Measurements from ENCODE around the gene HOXA7.

Gene HOXA7

DNA sequence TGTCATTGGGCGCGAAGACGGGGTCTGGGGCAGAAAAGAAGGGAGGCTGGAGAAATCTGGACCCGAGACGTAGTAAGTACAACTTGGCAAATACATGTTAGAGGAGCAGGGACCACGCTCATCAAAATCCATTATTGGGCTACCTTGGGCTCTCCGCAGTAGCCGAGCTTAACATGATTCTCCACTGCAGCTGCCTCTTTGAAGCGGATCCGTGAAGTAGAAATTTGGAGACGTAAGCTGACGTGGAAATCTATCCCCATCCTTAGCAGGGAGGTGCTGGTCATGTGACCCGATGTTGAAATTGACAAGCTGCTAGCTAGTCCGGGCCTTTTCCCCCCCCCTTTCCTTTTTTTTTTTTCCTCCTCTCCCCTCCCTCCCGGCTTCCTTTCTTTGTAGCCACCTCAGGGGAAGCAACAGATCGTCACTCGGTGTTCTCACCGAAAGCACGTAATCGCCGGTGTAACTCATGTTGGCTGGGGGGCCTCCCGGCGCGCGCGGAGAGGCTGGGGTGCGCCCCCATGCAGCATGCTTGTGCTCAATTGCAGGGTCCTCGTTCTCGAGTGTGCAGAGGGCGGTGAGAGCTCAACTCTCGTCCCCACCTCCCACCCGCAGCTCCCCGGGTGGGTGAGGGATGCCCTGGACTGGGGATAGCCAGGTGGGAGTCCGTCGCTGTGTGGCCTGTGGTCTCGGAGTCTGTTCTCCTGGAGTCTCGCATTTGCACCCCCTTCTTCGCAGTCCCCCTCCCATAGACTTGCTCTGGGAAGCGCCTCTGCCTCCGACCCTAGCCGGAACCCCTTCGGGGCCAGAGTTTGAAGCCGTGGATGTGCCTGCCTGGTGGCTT is 28.8 kb upstream of the HOXA7 start, which contains the start of gene HOXA11:
HOXA11 (minus strand) TSS at position 220 of the 841 bp plus-strand sequence; CDS start at position 132, 88 bp downstream.
- peak in 7 of 42 donors; percentile 3 to 24 (median 9) for DNase-seq

DNA sequence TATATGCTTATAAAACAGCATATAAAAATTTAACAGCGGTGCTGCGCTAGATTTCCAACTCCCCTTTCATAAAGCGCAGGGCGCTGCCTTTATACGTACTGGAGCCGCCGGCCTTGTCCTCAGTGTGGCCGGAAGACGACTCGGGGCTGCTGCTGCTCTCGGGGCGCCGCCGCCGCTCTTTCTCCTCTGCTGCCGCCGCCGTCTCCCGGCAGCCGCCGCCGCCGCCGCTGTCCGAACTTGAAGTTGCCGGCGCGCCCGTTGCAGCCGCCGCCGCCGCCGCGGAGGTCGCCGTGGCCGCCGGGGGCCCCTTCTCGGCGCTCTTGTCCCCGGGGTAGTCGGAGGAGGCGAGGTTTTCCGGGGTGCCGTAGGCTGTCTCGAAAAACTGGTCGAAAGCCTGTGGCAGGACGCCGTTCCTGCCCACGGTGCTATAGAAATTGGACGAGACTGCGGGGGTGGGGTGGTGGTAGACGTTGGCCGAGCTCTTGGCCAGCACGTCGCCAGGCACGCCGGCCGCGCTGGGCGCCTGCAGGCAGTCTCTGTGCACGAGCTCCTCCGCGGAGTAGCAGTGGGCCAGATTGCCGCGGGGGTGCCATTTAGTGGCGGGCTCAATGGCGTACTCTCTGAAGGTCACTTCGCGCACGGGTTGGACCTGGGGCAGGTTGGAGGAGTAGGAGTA is 28.0 kb upstream of the HOXA7 start:
- peak in 7 of 42 donors; percentile 8 to 28 (median 14) for DNase-seq
- intact Hi-C loops (cut with DNase I), result no loop called here

More for the DNA sequence above, 28.8 kb upstream of the HOXA7 start, which contains the start of gene HOXA11:
- intact Hi-C loops (cut with DNase I), result no loop called here

DNA sequence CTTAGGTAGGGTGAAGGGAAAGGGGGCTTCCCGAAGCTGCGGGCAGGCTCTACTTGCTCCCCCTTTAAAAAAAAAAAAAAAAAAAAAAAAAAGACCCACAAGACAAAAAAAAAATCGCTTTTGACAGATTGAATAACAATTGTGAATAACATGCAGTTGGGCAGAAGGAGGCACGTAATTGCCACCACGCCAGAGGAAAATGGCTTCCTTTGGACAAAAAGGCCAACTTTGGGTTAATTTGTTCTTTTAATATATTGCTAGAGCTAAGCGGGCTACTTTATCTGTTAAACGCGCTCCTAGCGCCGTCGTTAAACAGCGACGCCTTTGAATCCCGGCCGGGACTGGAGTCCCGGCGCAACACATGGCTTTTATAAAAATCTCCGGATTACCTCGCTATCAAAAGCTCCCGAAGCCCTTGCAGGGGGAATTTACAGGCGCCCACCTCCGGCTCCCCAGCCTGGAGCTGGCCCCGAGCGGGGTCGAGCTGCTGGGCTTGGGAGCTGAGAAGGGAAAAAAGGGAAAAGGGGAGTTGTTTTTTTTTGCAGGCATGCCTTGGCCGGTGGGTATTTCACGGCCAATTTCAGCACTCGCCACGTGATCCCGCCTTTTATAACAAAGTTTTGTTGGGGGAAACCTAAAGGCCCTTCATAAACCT is 27.3 kb upstream of the HOXA7 start:
- peak in 5 of 42 donors; percentile 3 to 23 (median 4) for DNase-seq
- intact Hi-C loops (cut with DNase I), result no loop called here

DNA sequence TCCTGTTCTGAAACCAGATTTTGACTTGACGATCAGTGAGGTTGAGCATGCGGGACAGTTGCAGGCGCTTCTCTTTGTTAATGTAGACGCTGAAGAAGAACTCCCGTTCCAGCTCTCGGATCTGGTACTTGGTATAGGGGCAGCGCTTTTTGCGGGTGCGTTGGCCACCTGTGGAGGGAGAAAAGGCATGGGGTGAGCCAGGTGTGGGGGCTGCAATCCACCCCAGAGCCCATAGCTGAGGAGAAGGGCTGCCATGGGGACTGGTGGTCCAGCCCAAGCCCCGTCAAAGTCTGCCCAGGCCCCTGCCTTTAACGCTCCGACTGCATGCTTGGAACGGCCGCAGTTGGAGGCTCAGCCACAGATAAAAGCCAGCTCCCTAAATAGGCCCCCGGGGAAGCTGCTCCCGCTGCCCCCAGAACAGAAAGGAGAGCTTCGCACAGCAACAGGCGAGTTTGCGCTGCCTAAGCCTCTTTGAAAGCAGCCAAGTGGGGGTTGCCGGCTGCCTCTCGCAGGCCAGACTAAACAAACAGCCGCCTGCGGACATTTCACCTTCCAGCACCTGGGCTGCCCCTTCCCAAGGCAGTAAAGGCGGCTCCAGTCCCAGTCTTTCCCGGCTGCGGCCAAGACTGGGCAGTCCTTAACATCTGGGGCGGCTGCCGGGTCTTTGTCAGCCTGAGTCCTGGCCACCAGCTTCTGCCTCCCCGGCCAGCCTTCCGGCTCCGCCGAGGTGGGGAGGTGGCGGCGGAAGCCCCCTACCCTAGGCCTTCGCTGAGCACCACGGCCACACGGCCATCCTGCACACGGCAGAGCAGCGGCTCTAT is 26.6 kb upstream of the HOXA7 start:
- intact Hi-C loops (cut with DNase I), result no loop called here
- DNase-seq, result peak in 8 of 42 donors; percentile 5 to 36 (median 12)

DNA sequence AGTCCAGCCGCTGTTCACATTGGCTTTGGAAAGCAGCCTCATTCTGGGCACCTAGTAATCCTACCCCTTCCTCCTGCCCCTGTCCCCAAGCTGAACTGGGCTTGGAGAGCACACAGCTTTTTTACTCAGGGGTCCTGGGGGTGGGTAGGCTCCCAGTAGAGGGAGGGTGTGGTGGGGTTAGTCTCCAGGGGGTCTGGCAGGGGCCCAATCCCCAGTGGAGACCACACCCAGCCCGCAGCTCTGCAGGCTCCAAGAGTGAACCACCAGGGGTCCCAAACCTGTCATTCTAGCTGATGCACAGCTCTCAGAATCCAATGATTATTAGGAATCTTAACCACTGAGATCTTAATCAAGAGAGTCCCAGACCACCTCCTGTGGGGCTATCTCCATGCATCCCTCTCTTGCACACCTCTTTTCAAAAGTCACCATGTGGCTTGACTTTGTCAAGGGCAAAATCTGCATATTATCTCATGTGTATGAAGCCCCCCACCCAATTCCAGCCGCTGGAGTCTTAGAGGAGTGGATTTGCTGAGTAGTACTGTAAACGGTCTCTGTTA is 25.9 kb upstream of the HOXA7 start:
- DNase-seq, result peak in 6 of 42 donors; percentile 1 to 11 (median 6)
- intact Hi-C loops (cut with DNase I), result no loop called here

DNA sequence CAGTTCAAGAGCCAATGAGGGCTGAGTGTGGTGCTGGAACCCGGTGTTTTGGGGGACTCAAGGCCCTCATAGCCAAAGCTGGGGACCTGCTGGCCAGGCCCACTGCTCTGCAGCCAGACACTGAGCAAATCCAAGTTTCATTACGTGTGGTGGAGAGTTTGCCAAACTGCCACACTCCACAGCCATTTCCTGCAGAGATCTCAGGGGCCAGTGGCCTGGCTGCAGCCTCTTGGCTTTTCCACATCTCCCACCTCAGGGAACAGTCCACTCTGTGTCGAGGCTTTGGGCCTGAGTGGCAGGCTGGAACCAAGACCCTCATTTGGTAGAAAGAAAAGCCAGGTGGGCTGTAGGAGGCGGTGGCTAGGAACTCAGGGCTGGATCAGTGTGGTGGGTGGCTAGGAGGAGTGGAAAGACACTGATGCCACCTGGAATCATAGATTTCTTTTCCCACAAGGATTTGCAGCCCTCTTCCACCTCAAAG is 25.4 kb upstream of the HOXA7 start:
- intact Hi-C loops (cut with DNase I), result no loop called here
- DNase-seq, result peak in 2 of 42 donors; percentile 2 to 6

DNA sequence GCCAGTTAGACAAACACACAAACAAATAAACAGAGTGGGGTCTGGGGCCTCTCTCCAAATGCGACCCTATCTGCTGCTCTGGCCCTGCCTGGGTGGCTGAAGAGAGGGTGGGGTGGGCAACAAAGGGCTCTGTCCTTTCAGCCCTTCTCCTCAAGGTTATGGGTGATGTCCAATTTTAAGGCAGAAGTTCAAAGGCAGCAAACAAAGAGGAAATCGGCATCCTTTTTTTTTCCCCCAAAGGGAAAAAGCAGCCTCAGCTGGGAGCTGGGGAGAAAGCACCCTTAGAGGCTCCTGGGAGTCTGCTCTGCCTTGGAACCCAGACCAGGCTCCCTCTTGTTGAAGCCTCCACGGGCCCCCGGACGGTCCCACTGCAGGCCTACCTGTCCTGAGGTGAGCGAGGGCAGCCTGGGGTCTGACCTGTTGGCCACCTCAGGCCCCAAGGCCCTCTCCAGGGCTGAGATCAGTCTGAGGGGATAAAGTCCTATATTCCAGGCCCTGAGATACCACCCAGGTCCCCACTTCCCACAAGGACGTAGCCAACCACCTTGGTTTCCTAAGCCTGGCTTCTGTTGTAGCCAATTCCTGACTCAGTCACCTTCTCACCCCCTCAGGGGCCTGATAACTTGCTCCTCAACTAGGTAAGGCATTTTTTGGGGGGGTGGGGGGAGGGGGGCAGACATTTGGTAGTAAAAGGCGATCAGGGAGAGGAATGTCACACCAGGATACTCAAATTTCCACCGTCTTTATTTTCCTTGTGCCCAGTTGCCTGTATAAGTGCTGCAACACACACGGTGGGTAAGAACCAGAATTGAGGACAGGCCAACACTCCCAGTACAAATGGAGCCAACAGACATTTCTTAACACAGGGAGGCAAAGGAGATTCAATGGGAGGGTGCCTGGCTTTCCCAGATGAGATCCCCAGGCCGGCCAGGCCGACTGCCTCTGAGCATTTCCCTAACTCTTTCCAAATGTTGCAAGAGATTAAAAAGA is 24.3 kb upstream of the HOXA7 start:
- peak in 3 of 42 donors; percentile 3 to 17 (median 13) for DNase-seq
- intact Hi-C loops (cut with DNase I), result no loop called here

DNA sequence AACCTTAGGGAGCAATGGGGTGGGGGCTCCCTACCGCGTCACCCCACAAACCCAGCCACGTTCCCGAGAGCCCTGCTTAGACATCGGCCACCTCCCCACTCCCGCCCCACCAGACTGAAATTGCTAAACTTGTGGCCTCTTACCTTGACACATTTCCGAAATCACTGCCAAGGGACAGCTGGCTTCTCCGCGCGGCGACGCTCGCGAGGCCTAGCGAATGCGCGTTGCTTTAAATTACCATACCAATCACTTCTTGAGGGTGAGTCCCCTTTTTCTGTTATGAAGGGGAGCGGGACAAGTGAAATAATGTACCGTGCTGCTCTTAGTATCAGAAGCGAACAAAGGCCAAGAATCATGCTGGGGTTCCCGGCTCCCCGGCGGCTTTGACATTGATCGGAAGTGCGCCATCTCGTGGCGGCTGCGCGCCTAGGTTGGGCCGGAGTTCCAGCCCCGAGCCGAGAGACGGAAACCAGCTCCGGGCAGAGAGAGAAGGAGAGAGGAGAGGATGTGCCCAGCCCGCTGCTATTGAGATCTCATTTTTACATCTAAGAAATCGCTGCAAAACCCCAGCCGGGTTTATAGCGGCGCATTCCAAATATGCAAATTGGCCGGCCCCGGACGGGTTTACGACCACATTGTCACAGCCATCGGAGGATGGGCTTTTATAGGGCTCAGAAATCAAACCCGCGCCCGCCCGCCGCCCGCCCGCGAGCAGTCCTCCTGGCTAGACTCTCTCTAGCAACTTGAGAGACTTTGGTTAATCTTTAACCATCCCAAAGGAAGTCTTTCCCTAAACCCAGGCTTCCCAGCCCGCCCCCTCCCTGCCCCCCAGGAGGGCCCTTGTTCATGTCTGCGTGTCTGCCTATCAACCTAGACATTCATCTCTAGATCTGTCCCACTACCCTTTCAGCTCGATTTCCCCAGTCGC is 23.3 kb upstream of the HOXA7 start:
- peak in 21 of 42 donors; percentile 3 to 68 (median 38) for DNase-seq
- intact Hi-C loops (cut with DNase I), result no loop called here

DNA sequence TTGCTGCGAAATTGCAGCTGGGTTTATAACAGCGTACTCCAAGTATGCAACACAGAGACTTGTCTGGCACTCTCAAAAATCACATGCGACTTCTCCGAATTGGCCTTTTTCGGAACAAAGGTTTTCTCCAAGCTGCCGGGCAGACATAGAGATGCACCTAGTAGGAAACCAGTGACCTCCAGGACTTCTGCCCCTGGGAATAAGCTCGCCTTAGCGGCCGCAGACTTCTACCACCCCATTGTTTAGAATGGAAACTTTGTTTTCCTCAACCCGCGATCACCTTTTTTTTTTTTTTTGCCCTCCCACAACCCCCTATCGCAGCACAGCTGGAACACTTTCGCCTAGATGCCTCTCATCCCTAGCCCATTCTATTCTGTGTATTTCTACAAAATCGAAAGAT is 22.6 kb upstream of the HOXA7 start:
- intact Hi-C loops (cut with DNase I), result no loop called here
- peak in 1 of 42 donors; percentile 2 for DNase-seq

DNA sequence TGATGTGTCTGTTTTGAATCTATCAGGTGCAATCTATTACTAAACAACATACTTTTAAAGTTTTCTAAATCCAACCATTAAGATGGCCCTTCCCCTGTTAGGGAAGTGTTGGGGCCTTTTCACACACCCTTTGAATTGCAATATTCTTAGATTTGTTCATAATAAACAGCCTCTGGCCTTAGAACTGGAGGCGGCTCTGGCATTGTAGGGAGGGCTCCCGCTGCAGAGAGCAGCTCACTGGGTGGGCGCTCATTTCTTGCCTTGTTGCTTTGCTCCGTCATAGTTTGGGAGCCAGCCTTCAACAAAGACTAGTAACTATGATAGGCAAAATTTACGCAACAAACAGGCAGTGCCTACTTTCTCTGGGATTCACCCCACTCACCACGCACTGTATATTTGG is 21.9 kb upstream of the HOXA7 start:
- DNase-seq, result peak in 1 of 42 donors; percentile 6
- intact Hi-C loops (cut with DNase I), result no loop called here

DNA sequence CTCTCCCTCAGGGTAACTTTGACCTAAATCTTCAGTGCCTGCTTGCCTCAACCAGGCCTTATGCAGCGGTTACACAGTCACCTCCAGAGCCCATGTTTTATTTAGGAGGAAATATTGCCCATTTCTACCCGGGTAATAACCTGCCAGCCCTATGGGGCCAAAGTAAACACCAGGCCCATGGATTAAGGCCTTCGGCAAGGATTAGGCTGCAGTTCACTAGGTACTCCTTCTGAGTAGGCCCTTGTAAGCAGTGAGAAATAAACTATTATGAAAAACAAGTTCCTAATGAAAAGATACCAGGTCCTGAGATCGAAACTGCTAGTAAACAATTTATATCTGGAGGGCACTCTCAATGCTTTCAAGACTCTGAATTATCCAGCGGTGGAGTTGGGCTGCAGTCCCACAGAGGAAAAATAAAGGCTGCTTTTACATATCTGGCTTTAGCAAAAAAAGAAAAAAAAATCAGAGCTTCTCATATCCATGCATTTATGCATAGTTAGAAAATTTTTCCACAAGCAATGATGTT is 21.4 kb upstream of the HOXA7 start:
- intact Hi-C loops (cut with DNase I), result no loop called here
- no peak for DNase-seq

DNA sequence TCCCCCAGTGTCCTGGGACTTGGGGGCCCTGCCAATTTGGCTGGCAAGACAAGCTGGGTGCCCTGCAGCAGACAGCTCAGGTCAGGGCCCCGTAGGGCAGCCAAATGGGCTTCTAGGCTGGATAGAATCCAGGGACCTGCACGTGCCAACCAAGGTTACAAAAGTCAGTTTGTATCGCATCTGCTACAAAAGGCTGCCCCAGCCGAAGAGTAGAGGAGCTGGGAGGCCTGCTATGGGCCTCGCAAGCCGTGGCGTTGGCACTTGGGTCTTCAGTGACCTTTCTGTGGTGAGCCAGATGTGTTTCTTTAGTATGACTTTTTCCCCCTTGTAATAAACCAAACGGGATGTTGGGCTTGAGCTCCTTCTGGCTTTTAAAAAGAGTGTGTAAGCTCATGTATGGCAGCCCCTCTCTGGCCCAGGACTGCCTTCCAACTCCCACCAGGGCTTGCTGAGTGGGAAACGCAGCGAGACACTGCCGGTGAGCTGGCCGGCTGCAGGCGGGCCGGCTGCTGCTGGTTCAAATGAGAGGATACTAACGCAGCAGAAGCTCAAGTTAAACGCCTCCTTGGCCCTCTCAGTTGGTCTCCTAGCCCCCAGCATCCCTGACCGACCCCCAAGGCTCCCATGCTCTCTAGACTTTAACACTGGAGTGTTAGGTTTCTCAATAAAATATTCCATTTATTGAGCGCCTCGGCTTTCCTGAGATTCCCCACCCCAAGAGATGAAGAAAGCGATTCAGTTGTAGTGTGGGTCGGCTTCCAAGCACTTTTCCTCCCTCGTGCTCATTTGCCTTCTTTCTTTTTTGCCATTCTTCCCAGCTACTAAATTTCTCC is 20.7 kb upstream of the HOXA7 start:
- peak in 3 of 42 donors; percentile 2 to 12 (median 9) for DNase-seq
- intact Hi-C loops (cut with DNase I), result no loop called here

DNA sequence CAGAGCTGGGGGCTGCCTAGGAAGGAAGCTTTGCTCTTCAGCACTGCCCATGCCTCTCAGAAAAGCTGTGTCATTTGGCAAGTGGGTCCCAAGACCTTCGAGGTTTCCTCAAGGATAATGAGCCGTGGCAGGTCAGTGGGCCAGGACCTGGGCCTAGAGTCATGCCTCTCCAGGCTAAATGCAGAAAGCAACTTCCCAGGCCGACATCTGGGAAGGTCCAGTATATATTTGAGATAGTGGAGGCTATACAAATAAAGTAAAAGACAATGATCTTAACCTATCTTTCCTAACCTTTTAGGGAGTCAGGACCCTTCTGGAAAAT is 20.0 kb upstream of the HOXA7 start:
- intact Hi-C loops (cut with DNase I), result no loop called here
- DNase-seq, result peak in 3 of 42 donors; percentile 3 to 9 (median 8)

DNA sequence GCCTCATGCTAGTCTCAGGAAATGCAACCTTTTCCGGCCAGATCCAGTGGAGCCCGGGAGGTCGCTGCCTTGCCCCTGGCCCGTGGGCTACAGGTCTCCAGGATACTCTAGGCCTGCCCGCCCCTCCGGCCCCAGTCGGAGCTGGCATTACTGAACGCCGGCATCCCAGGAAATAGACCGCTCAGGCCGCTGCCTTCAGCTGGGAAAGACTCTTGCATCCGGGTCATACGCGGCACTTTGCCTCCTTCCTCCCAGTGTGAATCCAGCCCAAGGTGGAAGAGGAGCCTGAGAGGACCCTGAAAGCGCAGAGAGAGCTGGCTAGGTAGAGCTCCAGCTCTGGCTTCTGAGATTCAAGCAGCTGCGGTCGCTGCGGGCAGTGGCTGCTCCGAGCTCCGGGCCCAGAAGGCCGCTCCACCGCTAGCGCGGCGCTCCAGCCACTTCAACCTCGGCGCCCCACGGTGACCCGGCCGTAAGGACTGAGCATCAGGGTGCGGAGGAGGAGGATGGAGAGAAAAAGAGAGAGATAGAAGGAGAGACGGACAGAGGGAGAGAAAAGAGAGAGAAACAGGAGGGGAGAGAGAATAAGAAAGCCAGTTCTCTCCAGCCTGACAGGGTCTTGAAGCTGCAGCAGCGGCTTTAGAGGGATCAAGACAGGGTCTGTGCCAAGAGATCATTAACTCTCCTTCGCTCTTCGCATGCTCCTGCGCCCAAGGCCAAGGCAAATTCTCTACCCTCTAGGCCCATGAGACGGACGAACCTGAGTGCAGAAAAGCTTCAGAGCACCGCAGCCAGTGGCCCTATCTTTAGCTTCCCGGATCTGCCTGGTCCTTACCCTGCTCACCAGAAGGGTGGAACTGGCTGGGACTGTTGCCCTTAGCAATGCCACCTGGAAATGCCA is 19.4 kb upstream of the HOXA7 start:
- peak in 6 of 42 donors; percentile 2 to 18 (median 10) for DNase-seq

More for the DNA sequence above, 19.4 kb upstream of the HOXA7 start:
- intact Hi-C loops (cut with DNase I), result no loop called here
